ENCODE results near the gene PPP2R5E.

GRCh38 chr14:63418020-63418419 is 125.2 kb downstream of the PPP2R5E start:
- TF ChIP-seq CTCF (IDR thresholded peaks at IDR 0.05) (no peak), POLR2A (IDR thresholded peaks at IDR 0.05) (no peak)

All from right lobe of liver (tissue), 4 donors.